ENCODE measurements around the gene SPP2. TPM values are rescaled to one million over a fixed set of nuclear protein-coding genes. Genes with fewer than 3 reads are reported as not detected.

Gene SPP2
- total and polyA plus RNA-seq, 9 donors: 0.34 TPM; not detected in 8

DNA sequence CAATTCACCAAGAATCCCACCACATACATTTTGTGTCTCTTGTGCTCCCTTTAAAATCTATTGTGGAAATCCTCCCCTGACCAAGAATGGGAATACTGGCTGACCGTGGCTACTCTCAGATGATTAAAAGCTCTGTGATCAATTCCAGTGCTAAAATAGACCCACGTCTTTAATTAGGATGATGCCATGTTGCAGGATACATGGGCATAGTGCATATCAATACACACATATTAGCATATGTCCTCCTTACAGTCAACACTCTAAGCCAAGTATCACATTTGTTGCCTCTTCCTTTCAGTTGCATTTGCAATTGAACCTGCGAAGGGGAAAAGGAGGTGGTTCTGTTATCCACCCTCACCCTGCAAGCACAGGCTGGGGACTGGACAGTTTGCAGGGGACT is 41.8 kb downstream of the SPP2 start:
- DNase-seq: no peak
- Histone ChIP-seq H3K27me3 (no peaks in the 10 kb centered on the region), H3K27ac (no peak overlapping the region), H3K4me1 (ENCODE audit: insufficient read depth) (peaks cover 4% of the 10 kb centered on the region), H3K36me3 (no peaks in the 10 kb centered on the region), H3K9me3 (no peaks in the 10 kb centered on the region), H3K4me3 (no peak overlapping the region)
- WGBS, 3 donors: 66 to 73% (median 72%) methylated on average over 3 of the region's 3 CpGs
- TF ChIP-seq, protein P1, sequence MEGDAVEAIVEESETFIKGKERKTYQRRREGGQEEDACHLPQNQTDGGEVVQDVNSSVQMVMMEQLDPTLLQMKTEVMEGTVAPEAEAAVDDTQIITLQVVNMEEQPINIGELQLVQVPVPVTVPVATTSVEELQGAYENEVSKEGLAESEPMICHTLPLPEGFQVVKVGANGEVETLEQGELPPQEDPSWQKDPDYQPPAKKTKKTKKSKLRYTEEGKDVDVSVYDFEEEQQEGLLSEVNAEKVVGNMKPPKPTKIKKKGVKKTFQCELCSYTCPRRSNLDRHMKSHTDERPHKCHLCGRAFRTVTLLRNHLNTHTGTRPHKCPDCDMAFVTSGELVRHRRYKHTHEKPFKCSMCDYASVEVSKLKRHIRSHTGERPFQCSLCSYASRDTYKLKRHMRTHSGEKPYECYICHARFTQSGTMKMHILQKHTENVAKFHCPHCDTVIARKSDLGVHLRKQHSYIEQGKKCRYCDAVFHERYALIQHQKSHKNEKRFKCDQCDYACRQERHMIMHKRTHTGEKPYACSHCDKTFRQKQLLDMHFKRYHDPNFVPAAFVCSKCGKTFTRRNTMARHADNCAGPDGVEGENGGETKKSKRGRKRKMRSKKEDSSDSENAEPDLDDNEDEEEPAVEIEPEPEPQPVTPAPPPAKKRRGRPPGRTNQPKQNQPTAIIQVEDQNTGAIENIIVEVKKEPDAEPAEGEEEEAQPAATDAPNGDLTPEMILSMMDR (IDR thresholded peaks at IDR 0.05): no peak
- TF ChIP-seq EP300 (IDR thresholded peaks at IDR 0.05): no peak
- no peak for TF ChIP-seq POLR2A (IDR thresholded peaks at IDR 0.05)
- intact Hi-C loops (cut with DNase I): no loop called here

DNA sequence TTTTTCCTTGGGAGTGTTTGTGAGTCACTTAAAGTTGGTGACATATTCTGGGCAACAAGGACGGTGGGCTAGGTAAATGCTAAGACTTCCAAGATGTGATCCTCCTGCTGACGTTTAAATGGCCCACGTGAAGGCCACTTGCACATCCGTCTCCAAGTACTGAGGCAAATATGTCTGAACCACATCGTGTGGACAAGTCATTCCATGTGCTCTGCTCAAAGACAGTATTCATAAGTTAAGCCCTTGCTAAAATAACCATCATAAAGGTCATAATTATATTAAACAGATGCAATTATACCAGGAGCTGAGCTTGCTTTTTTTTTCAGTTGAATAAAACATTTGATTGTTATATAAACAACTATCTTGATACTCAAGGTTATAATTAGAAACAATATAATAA is 44.8 kb downstream of the SPP2 start:
- H3K4me3 ChIP-seq: no peak overlapping the region
- H3K27me3 ChIP-seq: no peaks in the 10 kb centered on the region
- no peak for DNase-seq
- WGBS, 3 donors: 51 to 63% (median 61%) methylated on average over 5 of the region's 5 CpGs
- no peak overlapping the region for H3K27ac ChIP-seq
- H3K36me3 ChIP-seq: no peaks in the 10 kb centered on the region
- intact Hi-C loops (cut with DNase I): no loop called here
- no peaks in the 10 kb centered on the region for H3K9me3 ChIP-seq
- H3K4me1 ChIP-seq (ENCODE audit: insufficient read depth): peaks cover 4% of the 10 kb centered on the region
- TF ChIP-seq, protein P1 (IDR thresholded peaks at IDR 0.05): no peak

DNA sequence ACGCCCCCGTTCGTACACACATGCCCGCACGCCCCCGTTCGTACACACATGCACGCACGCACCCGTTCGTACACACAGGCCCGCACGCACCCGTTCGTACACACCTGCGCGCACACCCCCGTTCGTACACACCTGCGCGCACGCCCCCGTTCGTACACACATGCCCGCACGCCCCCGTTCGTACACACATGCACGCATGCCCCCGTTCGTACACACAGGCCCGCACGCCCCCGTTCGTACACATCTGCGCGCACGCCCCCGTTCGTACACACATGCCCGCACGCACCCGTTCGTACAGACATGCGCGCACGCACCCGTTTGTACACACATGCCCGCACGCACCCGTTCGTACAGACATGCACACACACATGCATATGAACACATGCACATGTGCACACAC is 45.7 kb downstream of the SPP2 start:
- WGBS, 3 donors: 95 to 97% (median 96%) methylated on average over 52 of the region's 52 CpGs
- H3K27ac ChIP-seq: no peak overlapping the region
- no peaks in the 10 kb centered on the region for H3K9me3 ChIP-seq
- no peak overlapping the region for H3K4me3 ChIP-seq
- no peak for DNase-seq
- peaks cover 3% of the 10 kb centered on the region for H3K4me1 ChIP-seq (ENCODE audit: insufficient read depth)
- intact Hi-C loops (cut with DNase I): no loop called here
- no peaks in the 10 kb centered on the region for H3K27me3 ChIP-seq
- no peaks in the 10 kb centered on the region for H3K36me3 ChIP-seq
- TF ChIP-seq, protein P1 (IDR thresholded peaks at IDR 0.05): no peak
- TF ChIP-seq POLR2A (IDR thresholded peaks at IDR 0.05): no peak
- no peak for TF ChIP-seq EP300 (IDR thresholded peaks at IDR 0.05)

DNA sequence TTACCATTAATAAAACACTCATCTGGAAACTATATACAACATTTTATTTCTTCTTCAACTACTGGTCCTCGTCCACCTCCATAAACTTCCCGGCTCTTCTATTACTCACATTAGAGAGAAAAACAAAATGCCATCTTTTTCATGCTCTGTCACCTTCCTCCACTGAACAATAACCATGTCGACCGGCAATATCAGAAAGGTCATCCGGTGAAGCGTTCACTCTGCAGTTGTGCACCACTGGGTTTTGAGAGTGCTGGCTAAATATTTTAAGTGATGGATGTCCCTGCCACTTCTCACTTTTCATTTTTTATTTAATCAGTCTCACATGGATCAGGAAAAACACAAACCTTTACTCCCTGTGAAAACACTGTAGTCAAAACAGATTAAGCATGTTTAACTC is 48.2 kb downstream of the SPP2 start:
- Histone ChIP-seq H3K4me1 (ENCODE audit: insufficient read depth) (no peaks in the 10 kb centered on the region), H3K9me3 (no peaks in the 10 kb centered on the region), H3K27ac (no peak overlapping the region), H3K4me3 (no peak overlapping the region), H3K36me3 (no peaks in the 10 kb centered on the region), H3K27me3 (no peaks in the 10 kb centered on the region)
- intact Hi-C loops (cut with DNase I): no loop called here
- TF ChIP-seq EP300 (IDR thresholded peaks at IDR 0.05) (no peak), POLR2A (IDR thresholded peaks at IDR 0.05) (no peak)
- TF ChIP-seq, protein P1 (IDR thresholded peaks at IDR 0.05): no peak
- no peak for DNase-seq
- WGBS, 3 donors: 62 to 69% (median 63%) methylated on average over 6 of the region's 6 CpGs

DNA sequence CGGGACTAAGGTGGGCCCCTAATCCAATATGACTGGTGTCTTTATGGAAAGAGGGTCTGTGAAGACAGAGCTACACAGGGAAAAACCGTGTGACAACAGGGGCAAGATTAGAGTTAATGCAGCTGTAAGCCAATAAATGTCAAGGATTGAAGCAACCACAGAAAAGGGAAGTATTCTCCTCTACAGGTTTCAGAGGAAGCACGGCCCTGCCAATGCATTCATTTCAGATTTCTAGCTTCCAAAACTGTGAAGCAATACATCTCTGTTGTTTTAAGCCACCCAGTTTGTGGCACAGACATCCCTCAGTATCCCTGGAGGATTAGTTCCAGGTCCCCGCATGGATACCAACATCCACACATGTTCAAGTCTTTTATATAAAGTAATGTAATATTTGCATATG is 48.8 kb downstream of the SPP2 start:
- no peaks in the 10 kb centered on the region for H3K9me3 ChIP-seq
- whole genome bisulfite sequencing, 3 donors: 46 to 64% (median 49%) methylated on average over 4 of the region's 4 CpGs
- intact Hi-C loops (cut with DNase I): no loop called here
- no peak overlapping the region for H3K27ac ChIP-seq
- H3K4me3 ChIP-seq: no peak overlapping the region
- no peaks in the 10 kb centered on the region for H3K36me3 ChIP-seq
- TF ChIP-seq EP300 (IDR thresholded peaks at IDR 0.05): no peak
- no peak for TF ChIP-seq POLR2A (IDR thresholded peaks at IDR 0.05)
- TF ChIP-seq, protein P1 (IDR thresholded peaks at IDR 0.05): no peak
- no peak for DNase-seq
- H3K4me1 ChIP-seq (ENCODE audit: insufficient read depth): no peaks in the 10 kb centered on the region
- H3K27me3 ChIP-seq: no peaks in the 10 kb centered on the region
